IMR-90 (cell line): ENCODE measurements around the gene CCDC185.

Source experiments
- CEBPB ChIP-seq: IDR thresholded peaks from 2 replicates; pipeline ENCODE4 v1.6.1; 2012; ENCODE audit warnings: low read depth, low read length, improper control_type of control experiment
- NFE2L2 ChIP-seq: fragments of 150-350 bp; IDR thresholded peaks from 2 replicates; pipeline ENCODE4 v1.6.1; 2016; ENCODE audit warnings: low read depth, mild to moderate bottlenecking, low read length
- TF ChIP-seq, protein P1 (sequence below): conservative IDR thresholded peaks from 2 replicates; pipeline ENCODE4 v1.5.1; 2012; ENCODE audit warnings: mild to moderate bottlenecking, low read depth, low read length, improper control_type of control experiment

- TF ChIP-seq, protein P1, sequence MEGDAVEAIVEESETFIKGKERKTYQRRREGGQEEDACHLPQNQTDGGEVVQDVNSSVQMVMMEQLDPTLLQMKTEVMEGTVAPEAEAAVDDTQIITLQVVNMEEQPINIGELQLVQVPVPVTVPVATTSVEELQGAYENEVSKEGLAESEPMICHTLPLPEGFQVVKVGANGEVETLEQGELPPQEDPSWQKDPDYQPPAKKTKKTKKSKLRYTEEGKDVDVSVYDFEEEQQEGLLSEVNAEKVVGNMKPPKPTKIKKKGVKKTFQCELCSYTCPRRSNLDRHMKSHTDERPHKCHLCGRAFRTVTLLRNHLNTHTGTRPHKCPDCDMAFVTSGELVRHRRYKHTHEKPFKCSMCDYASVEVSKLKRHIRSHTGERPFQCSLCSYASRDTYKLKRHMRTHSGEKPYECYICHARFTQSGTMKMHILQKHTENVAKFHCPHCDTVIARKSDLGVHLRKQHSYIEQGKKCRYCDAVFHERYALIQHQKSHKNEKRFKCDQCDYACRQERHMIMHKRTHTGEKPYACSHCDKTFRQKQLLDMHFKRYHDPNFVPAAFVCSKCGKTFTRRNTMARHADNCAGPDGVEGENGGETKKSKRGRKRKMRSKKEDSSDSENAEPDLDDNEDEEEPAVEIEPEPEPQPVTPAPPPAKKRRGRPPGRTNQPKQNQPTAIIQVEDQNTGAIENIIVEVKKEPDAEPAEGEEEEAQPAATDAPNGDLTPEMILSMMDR: no peak
- TF ChIP-seq NFE2L2: no peak
- no peak for TF ChIP-seq CEBPB
Measured at GRCh38 chr1:223422911-223423310, 29.7 kb downstream of the CCDC185 start.
